ACHN (cell line): ENCODE results near the gene TMEM120A.

Experiments
- DNase-seq: peaks from one replicate; pipeline ENCODE4 v3.0.0-alpha.2; 2015
- in situ Hi-C: cut with HindIII; loops from 2 replicates; pipeline ENCODE4 v1.10.0; 2017; ENCODE audit warnings: low sequenced_read_pairs, low pct_ligation_motif_present, low pct_unique_long_range_greater_than_20kb

TMEM120A gene

GRCh38 chr7:75998038-75998437 is 3.6 kb upstream of the TMEM120A start:
- no peak for DNase-seq
- in situ Hi-C loops: no loop called here

DNA sequence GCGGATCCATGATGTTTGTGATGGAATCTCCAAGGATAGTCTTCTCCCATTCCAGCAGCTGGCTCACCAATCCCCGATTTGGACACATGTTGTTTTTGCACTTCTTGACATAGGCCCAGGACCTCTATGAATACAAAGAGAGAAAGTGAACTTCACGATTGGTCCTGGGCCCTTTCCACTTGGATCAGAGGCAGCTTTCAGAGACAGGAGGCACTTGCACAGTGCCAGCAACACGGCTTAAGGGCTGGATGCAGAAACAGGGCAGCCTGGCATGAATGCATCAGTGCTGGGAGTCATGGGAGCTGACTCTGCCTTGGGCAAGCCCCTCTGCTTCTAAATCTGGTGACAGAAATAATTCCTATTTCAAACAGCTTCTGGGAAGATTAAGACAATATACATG is 2.1 kb upstream of the TMEM120A start:
- DNase-seq: no peak
- in situ Hi-C loops: no loop called here

DNA sequence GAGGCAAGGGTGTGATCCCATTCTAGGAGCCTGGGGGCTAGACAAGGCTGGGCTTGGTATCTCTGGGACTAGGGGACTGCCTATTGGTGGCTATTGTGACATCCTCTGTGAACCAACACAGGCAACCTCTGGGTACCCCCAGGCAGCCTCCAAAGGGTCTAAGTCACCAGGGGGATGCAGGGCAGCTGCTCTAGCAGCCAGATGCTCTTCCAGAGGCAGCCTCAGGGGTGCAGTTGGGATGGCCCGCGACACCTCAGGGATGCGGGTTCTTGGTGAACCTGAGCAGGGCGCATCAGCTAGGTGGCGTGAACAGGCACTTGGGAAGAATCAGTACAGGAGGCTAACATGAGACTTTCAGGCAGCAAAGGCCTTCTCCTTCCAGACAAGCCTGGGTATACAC is 1.6 kb upstream of the TMEM120A start:
- in situ Hi-C loops: no loop called here
- DNase-seq: no peak

DNA sequence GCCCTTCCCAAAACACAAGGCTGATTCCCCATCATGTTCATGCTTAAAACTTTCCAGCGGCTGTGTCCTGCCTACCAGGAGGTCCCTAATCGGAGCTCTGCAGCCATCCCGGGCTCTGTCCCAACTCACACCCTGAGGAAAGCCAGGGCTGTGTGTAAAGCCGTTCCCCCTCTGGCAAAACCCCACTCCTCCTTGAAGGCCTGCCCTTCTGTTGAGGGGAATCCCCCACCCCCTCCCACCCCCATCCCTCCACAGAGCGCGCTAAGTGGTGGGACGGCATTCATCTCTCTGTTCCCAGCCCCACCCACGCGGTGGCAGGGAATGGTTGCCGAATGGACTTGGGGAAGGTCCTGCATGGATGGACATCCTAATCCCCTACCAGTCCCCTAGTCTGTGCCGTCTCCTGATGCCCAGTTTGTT is 667 bp upstream of the TMEM120A start:
- in situ Hi-C loops: no loop called here
- no peak for DNase-seq

DNA sequence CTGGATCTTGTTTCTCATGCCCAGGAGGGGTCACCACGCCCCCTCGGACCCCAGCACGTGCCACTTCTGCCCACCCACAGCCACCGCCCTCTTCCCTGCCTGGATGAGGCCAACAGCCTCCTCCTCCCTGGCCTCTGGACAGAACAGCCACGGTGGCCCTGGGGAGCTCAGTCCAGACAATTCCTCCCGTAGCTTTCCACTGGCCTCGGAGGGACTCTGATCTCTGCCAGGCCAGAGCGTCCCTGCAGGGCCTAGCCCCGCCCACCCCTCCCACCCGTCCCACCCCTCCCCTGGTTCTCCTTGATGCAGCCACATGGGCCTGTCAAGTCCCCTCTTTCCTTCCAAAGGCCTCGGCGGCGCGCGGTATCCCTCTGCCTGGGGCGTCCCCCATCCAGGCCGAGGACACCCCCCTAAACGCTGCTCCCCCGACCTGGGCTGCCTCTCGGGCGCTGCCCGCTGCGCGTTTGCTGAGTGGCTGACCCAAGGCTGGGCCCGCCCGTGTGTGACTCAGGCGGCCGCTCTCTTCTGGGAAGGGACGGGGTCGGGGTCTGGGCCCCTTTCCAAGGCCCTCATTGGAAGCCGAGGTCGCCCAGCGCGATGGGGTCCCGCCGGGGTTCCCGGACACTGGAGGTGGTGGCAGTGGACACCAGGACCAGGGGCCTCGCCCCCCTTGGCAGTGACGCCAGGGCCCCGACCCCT is 557 bp downstream of the TMEM120A start:
- in situ Hi-C loops: no loop called here
- DNase-seq: peak; percentile 71

DNA sequence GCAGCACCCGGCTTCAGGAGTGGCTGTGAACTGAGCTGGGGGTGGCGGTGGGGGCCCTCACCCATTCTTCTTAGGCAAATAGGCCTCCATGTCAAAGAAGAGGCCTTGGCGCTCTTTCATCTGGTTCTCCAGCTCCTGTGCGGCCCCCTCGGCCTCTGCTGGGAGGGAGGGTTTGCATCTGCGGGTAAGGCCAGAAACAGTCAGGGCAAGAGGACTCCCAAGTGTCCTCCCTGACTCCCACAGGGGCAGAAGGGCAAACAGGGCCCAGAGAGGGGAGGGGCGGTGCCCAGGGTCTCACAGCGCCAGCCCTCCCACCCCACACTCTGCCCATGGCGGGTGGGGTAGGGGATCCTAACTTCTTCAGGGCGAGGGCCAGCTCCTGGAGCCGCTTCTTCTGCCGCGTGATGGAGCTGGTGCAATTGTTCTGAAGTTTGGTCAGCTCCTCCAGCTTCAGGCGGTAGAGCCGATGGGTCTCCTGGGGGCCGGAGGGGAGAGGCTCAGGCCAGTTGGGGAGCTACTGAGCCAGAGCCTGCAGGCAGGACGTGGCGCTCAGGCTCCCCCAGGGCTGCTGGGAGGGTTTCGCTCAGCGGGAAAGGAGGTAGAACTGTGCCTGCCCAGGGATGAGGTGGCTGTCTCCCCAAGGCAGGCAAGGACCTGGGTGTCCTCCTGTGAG is 2.2 kb downstream of the TMEM120A start:
- no peak for DNase-seq
- in situ Hi-C loops: no loop called here

- in situ Hi-C loops: no loop called here
- no peak for DNase-seq
Observed at GRCh38 chr7:75991531-75992082, 2.8 kb downstream of the TMEM120A start.

- in situ Hi-C loops: no loop called here
- no peak for DNase-seq
Observed at GRCh38 chr7:75989500-75990388, 4.7 kb downstream of the TMEM120A start.

GRCh38 chr7:75988568-75989499 is 5.6 kb downstream of the TMEM120A start:
- in situ Hi-C loops: no loop called here
- no peak for DNase-seq

GRCh38 chr7:75987805-75988567 is 6.4 kb downstream of the TMEM120A start:
- DNase-seq: no peak
- in situ Hi-C loops: no loop called here

- in situ Hi-C loops: no loop called here
- no peak for DNase-seq
Observed at GRCh38 chr7:75987026-75987804, 7.2 kb downstream of the TMEM120A start.

DNA sequence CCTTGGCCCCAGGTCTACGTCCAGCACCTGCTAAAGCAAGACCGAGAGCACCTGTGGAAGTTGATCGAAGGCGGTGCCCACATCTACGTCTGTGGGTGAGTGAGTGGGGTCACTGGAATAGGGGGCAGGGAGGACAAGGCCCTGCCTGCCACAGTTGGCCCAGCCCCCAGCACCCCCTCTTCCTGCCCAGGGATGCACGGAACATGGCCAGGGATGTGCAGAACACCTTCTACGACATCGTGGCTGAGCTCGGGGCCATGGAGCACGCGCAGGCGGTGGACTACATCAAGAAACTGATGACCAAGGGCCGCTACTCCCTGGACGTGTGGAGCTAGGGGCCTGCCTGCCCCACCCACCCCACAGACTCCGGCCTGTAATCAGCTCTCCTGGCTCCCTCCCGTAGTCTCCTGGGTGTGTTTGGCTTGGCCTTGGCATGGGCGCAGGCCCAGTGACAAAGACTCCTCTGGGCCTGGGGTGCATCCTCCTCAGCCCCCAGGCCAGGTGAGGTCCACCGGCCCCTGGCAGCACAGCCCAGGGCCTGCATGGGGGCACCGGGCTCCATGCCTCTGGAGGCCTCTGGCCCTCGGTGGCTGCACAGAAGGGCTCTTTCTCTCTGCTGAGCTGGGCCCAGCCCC is 8.1 kb downstream of the TMEM120A start:
- in situ Hi-C loops: no loop called here
- no peak for DNase-seq

GRCh38 chr7:75985518-75986146 is 8.8 kb downstream of the TMEM120A start:
- no peak for DNase-seq
- in situ Hi-C loops: no loop called here

DNA sequence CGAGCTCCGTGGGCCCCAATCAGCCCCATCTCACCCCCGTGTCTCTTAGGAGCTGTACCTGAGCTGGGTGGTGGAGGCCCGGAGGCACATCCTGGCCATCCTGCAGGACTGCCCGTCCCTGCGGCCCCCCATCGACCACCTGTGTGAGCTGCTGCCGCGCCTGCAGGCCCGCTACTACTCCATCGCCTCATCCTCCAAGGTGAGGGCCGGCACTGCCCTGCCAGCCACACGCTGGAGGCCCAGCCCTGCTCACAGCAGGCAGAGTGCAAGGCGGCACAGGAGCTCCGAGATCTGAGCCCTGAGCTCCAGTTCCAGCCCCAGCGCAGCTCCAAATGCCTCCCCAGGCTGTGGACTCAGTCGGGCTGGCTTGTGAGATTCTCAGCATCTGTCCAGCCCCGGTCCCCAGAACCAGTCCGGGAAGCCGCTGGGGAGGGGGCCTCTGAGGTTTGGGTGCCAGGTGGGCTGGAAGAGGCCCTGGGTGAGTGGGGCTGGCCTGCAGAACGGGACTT is 9.3 kb downstream of the TMEM120A start:
- no peak for DNase-seq
- in situ Hi-C loops: no loop called here

- in situ Hi-C loops: no loop called here
- DNase-seq: no peak
Observed at GRCh38 chr7:75984130-75985008, 10.0 kb downstream of the TMEM120A start.
